Activated CD8-positive, alpha-beta T cell treated with anti-CD3 and anti-CD28 coated beads, Interleukin-2, amount 10 ng/mL, durations not matched to agents 7 days and 5 days (primary cell): ENCODE measurements around the gene TIGD3. TPM values are rescaled to one million over a fixed set of nuclear protein-coding genes. Genes with fewer than 3 reads are reported as not detected.

ENCODE experiments used
- ATAC-seq: fragments of 150-1000 bp; cut with Tn5 transposase; one replicate; pipeline ENCODE4 v1.10.0; 2021; ENCODE audit warnings: moderate library complexity
- CTCF ChIA-PET: fragments of 350-600 bp; sonication (Branson Sonifier 250); formaldehyde crosslinking; loops from one replicate; lab custom pipeline; 2021; ENCODE audit warnings: antibody characterized with exemption; lab: Charles Lee
- POLR2A ChIA-PET: fragments of 350-600 bp; sonication (Branson Sonifier 250); formaldehyde crosslinking; loops from one replicate; lab custom pipeline; 2021; ENCODE audit warnings: antibody characterized with exemption; lab: Charles Lee
- DNase-seq: peaks from one replicate; pipeline ENCODE4 v3.0.0-alpha.2; 2020
- H3K27ac Mint-ChIP-seq: one replicate; pipeline ENCODE4 v1.8.0; 2021; ENCODE audit warnings: mild to moderate bottlenecking, mixed read lengths
- H3K27me3 Mint-ChIP-seq: one replicate; pipeline ENCODE4 v1.8.0; 2021; ENCODE audit warnings: low read depth, mixed read lengths
- H3K36me3 Mint-ChIP-seq: one replicate; pipeline ENCODE4 v1.8.0; 2021; ENCODE audit warnings: low read depth, mixed read lengths
- H3K4me1 Mint-ChIP-seq: one replicate; pipeline ENCODE4 v1.8.0; 2021; ENCODE audit warnings: low read depth, mixed read lengths
- H3K4me3 Mint-ChIP-seq: one replicate; pipeline ENCODE4 v1.8.0; 2021; ENCODE audit warnings: mild to moderate bottlenecking, mixed read lengths
- H3K9me3 Mint-ChIP-seq: one replicate; pipeline ENCODE4 v1.8.0; 2022; ENCODE audit warnings: mixed read lengths; ENCODE audit not compliant: insufficient read depth
- total RNA-seq, 2 experiments: library from RNA; stranded (reverse); gene quantifications; one replicate each; pipeline ENCODE4 v1.2.3, GENCODE V29; 2021

The TIGD3 gene
- total RNA-seq, 2 experiments from 2014 or later = 1.1 to 1.4 TPM

DNA sequence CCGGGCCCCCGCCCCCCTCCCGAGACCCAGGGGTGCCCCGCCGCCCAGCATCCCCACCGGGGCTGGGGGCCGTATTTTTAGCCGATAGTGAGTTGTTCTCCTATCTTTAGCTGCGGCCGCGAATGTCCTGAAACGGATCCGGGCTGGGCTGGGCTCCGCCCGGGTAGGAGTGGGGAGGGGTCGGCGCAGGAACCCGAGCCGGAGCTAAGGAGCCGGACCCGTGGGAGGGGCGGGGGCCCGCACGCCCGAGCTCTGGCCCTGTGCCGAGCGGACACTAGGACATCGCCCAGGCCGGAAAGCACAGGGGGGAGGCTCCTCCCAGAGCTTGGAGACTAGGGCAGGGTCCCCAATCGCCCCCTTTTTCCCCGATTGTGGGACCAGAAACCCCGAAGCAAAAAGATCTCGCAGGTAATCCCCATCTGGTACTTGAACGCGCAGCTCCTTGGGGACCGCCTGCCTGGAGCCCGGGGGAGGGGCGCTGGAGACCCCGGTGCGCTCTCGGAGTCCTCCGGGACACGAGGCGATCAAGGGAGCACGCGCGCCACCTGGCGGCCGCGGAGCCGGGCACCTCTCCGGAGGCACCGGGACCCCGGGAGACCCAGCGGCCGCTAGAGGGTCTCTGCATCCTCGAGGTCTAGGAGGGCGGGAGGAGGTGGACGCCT is 39.2 kb upstream of the TIGD3 start:
- Mint-ChIP-seq H3K4me3 (peak overlapping the region; percentile 71), H3K4me1 (peaks cover 8% of the 10 kb centered on the region), H3K36me3 (no peaks in the 10 kb centered on the region), H3K27ac (no peak overlapping the region), H3K9me3 (no peaks in the 10 kb centered on the region), H3K27me3 (peaks cover 16% of the 10 kb centered on the region)
- ATAC-seq = peak; percentile 70
- DNase-seq = peak; percentile 83
- ChIA-PET CTCF (interaction anchor here (0.7 to 12.3 kb wide), 36 partner anchors 9 to 575 kb away, joined by 3 to 215 read pairs (median 6); partner anchors contain the start of genes CCDC85B, DPF2, FAU and MRPL49), POLR2A (interaction anchor here (0.7 to 1.3 kb wide), 6 partner anchors 18 to 193 kb away, joined by 3 to 4 read pairs (median 3); partner anchors contain the start of genes DPF2, FAU, MALAT1 and MRPL49)

GRCh38 chr11:65315866-65316226 is 38.7 kb upstream of the TIGD3 start:
- ATAC-seq = no peak
- peaks cover 8% of the 10 kb centered on the region for H3K4me1 Mint-ChIP-seq

DNA sequence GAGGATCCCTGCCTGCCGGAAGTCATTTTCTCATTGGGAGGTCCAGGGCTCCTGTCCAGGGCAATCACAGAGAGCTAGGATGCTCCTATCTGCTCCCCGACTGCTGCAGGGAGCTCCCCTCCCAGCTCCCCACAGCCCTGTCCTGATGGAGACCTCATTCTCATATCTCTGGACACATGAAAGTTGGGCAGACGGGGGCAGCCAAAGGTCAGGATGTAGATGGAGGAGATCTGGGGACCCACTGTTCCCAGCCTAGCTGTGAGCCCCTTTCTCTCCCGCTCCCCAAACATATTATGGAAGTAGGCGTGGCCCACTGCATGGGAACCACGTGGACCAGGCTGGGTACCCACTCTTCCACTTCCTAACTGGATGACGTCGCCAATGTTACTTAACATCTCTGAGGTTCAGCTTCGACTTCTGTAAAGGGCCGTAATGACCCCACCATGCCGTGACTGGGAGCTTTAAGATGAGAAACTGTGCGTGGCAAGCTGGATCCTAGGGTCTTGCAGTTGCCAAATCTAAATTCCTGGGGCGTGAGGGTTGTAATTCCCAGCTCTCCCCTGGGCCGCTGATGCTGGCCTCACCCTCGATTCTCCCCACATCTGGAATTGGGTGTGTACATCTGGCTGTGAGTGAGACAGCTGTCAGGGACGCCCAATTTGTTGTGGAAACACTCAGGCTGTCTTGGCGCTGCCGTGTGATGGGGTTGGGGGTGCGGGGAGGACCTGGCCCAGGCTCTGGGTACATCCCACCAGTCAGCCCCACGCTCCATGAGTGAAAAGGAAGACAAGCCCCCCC is 38.1 kb upstream of the TIGD3 start:
- POLR2A ChIA-PET = interaction anchor here (0.7 to 1.1 kb wide), 4 partner anchors 18 to 195 kb away, joined by 3 to 4 read pairs (median 3); partner anchors contain the start of genes FAU and MRPL49
- no peaks in the 10 kb centered on the region for H3K36me3 Mint-ChIP-seq
- CTCF ChIA-PET = interaction anchor here (0.6 to 12.3 kb wide), 31 partner anchors 11 to 206 kb away, joined by 3 to 215 read pairs (median 6); partner anchors contain the start of genes DPF2, FAU, MRPL49 and POLA2

More at GRCh38 chr11:65315866-65316226, 38.7 kb upstream of the TIGD3 start:
- CTCF ChIA-PET = interaction anchor here (0.6 to 12.3 kb wide), 33 partner anchors 10 to 574 kb away, joined by 3 to 215 read pairs (median 6); partner anchors contain the start of genes CCDC85B, DPF2, FAU and MRPL49
- Mint-ChIP-seq H3K27me3 (peaks cover 16% of the 10 kb centered on the region), H3K36me3 (no peaks in the 10 kb centered on the region), H3K9me3 (no peaks in the 10 kb centered on the region), H3K4me3 (peak overlapping the region; percentile 30), H3K27ac (no peak overlapping the region)
- POLR2A ChIA-PET = interaction anchor here (0.7 to 1.3 kb wide), 6 partner anchors 18 to 194 kb away, joined by 3 to 4 read pairs (median 3); partner anchors contain the start of genes DPF2, FAU, MALAT1 and MRPL49
- no peak for DNase-seq

DNA sequence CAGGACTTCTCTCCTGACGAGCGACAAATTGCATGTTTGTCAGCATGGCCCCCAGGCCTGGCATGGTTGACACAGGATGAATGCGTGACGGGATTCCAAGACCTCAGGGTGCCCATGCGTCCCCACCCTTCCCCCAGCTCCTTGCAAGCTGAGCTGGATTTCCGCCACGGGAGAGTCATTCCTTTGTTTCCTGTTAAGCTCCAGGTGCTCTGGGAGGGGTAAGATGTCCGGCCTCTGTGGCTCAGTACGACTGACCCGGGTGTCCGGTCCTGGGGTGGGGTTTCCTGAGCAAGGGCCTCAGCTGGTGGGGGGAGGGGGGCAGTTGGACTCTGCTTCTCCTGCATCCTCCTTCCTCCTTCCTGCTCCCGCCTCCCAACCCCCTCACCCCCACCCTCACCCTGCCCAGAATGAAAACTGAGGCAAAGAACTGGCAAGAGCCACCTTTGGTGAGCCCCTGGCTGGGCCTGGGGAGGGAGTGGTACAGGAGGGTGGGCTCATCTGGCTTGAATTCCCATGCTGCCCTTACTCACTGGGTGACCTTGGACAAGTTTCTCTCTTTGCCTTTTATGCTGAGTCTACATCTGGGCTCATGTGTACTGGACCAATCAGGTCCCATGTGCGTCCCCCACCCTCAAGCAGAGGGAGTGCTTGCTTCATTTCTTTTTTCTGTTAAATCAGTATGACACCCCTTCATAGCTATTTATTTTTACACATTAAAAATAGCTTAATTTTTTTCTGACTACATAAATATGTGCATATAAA is 37.3 kb upstream of the TIGD3 start:
- ATAC-seq = no peak
- POLR2A ChIA-PET = no interaction called here

More for the DNA sequence above, 38.1 kb upstream of the TIGD3 start:
- DNase-seq = no peak
- Mint-ChIP-seq H3K9me3 (no peaks in the 10 kb centered on the region), H3K27ac (no peak overlapping the region), H3K4me3 (peak overlapping the region; percentile 30), H3K4me1 (peaks cover 8% of the 10 kb centered on the region), H3K27me3 (peaks cover 16% of the 10 kb centered on the region)
- no peak for ATAC-seq

GRCh38 chr11:65320386-65321075 is 34.0 kb upstream of the TIGD3 start:
- no peaks in the 10 kb centered on the region for H3K36me3 Mint-ChIP-seq
- H3K27ac Mint-ChIP-seq = no peak overlapping the region
- DNase-seq (no peak), ATAC-seq (no peak)
- no peaks in the 10 kb centered on the region for H3K9me3 Mint-ChIP-seq
- peaks cover 8% of the 10 kb centered on the region for H3K4me1 Mint-ChIP-seq
- H3K27me3 Mint-ChIP-seq = peaks cover 11% of the 10 kb centered on the region
- CTCF ChIA-PET = interaction anchor here (12.3 kb wide), 1 partner anchor 10 kb away, joined by 215 read pairs; the partner anchor contains the start of gene DPF2
- POLR2A ChIA-PET = interaction anchor here (0.7 kb wide), 1 partner anchor 39 kb away, joined by 3 read pairs; no protein-coding TSS in a partner anchor
- no peak overlapping the region for H3K4me3 Mint-ChIP-seq

More for the DNA sequence above, 37.3 kb upstream of the TIGD3 start:
- H3K27me3 Mint-ChIP-seq = peaks cover 16% of the 10 kb centered on the region
- CTCF ChIA-PET = interaction anchor here (0.6 to 12.3 kb wide), 15 partner anchors 13 to 207 kb away, joined by 3 to 215 read pairs (median 7); partner anchors contain the start of genes DPF2 and POLA2
- no peaks in the 10 kb centered on the region for H3K9me3 Mint-ChIP-seq
- H3K27ac Mint-ChIP-seq = no peak overlapping the region
- no peak for DNase-seq
- no peaks in the 10 kb centered on the region for H3K36me3 Mint-ChIP-seq
- peaks cover 8% of the 10 kb centered on the region for H3K4me1 Mint-ChIP-seq
- no peak overlapping the region for H3K4me3 Mint-ChIP-seq

- ATAC-seq = no peak
- no peak for DNase-seq
- ChIA-PET POLR2A (interaction anchor here (0.7 kb wide), 1 partner anchor 40 kb away, joined by 3 read pairs; no protein-coding TSS in a partner anchor), CTCF (interaction anchor here (12.3 kb wide), 1 partner anchor 10 kb away, joined by 215 read pairs; the partner anchor contains the start of gene DPF2)
- no peak overlapping the region for H3K4me3 Mint-ChIP-seq
- no peaks in the 10 kb centered on the region for H3K36me3 Mint-ChIP-seq
- H3K9me3 Mint-ChIP-seq = no peaks in the 10 kb centered on the region
- peaks cover 4% of the 10 kb centered on the region for H3K4me1 Mint-ChIP-seq
- peaks cover 9% of the 10 kb centered on the region for H3K27me3 Mint-ChIP-seq
- H3K27ac Mint-ChIP-seq = no peak overlapping the region
Measured at GRCh38 chr11:65321076-65321475, 33.5 kb upstream of the TIGD3 start.

GRCh38 chr11:65321828-65322485 is 32.6 kb upstream of the TIGD3 start:
- no peaks in the 10 kb centered on the region for H3K9me3 Mint-ChIP-seq
- peaks cover 4% of the 10 kb centered on the region for H3K27me3 Mint-ChIP-seq
- CTCF ChIA-PET = interaction anchor here (12.3 kb wide), 1 partner anchor 9 kb away, joined by 215 read pairs; the partner anchor contains the start of gene DPF2
- no peak overlapping the region for H3K27ac Mint-ChIP-seq
- ATAC-seq (no peak), DNase-seq (no peak)
- POLR2A ChIA-PET = interaction anchor here (0.8 kb wide), 1 partner anchor 185 kb away, joined by 3 read pairs; no protein-coding TSS in a partner anchor
- no peaks in the 10 kb centered on the region for H3K36me3 Mint-ChIP-seq
- no peaks in the 10 kb centered on the region for H3K4me1 Mint-ChIP-seq
- H3K4me3 Mint-ChIP-seq = no peak overlapping the region

GRCh38 chr11:65323813-65324212 is 30.7 kb upstream of the TIGD3 start:
- ChIA-PET POLR2A (no interaction called here), CTCF (interaction anchor here (1.2 kb wide), 1 partner anchor 9 kb away, joined by 4 read pairs; the partner anchor contains the start of gene CDC42EP2)
- no peaks in the 10 kb centered on the region for H3K36me3 Mint-ChIP-seq
- H3K9me3 Mint-ChIP-seq = no peaks in the 10 kb centered on the region
- peaks cover 4% of the 10 kb centered on the region for H3K27me3 Mint-ChIP-seq
- no peak for DNase-seq
- H3K27ac Mint-ChIP-seq = no peak overlapping the region
- ATAC-seq = no peak
- no peak overlapping the region for H3K4me3 Mint-ChIP-seq
- H3K4me1 Mint-ChIP-seq = no peaks in the 10 kb centered on the region

DNA sequence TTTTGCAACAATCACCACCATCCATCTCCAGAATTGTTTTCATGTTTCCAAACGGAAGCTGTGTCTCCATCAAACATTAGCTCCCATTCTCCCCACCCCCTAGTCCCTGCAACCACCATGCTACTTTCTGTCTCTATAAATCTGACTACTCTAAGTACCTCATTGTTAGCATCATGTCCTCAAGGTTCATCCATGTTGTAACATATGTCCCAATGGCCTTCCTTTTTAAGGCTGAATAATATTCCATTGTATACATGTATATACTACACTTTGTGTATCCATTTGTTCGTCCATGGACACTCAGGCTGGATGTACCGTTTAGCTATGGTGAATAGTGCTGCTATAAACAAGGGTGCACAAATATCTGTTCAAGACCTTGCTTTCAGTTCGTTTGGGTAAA is 29.1 kb upstream of the TIGD3 start:
- Mint-ChIP-seq H3K27me3 (peaks cover 4% of the 10 kb centered on the region), H3K4me1 (peaks cover 9% of the 10 kb centered on the region), H3K9me3 (no peaks in the 10 kb centered on the region), H3K36me3 (no peaks in the 10 kb centered on the region), H3K4me3 (no peak overlapping the region), H3K27ac (no peak overlapping the region)
- ChIA-PET CTCF (no interaction called here), POLR2A (no interaction called here)
- DNase-seq (no peak), ATAC-seq (no peak)

DNA sequence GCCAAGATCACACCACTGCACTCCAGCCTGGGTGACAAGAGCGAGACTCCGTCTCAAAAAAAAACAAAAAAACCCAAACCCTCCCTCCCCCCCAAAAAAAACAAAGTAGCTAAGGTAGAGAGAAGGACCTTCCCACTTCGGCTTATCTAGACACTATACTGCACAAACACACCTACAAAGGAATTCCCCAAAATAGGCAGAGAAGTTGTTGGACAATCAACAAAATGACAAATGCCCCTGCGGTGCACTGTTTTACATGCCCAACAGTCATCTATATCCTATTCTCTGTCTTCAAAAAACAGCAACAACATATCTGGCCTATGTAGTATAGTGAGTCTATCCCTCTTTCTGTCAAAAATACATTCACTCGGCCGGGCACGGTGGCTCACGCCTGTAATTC is 27.5 kb upstream of the TIGD3 start:
- no peak overlapping the region for H3K4me3 Mint-ChIP-seq
- CTCF ChIA-PET = interaction anchor here (9.5 kb wide), 1 partner anchor 11 kb away, joined by 215 read pairs; the partner anchor contains the start of gene CDC42EP2
- no peak overlapping the region for H3K27ac Mint-ChIP-seq
- H3K36me3 Mint-ChIP-seq = no peaks in the 10 kb centered on the region
- no peaks in the 10 kb centered on the region for H3K9me3 Mint-ChIP-seq
- POLR2A ChIA-PET = no interaction called here
- peaks cover 9% of the 10 kb centered on the region for H3K4me1 Mint-ChIP-seq
- peaks cover 4% of the 10 kb centered on the region for H3K27me3 Mint-ChIP-seq
- DNase-seq (no peak), ATAC-seq (no peak)
